Measurements from ENCODE around the gene BAIAP2L2.

DNA sequence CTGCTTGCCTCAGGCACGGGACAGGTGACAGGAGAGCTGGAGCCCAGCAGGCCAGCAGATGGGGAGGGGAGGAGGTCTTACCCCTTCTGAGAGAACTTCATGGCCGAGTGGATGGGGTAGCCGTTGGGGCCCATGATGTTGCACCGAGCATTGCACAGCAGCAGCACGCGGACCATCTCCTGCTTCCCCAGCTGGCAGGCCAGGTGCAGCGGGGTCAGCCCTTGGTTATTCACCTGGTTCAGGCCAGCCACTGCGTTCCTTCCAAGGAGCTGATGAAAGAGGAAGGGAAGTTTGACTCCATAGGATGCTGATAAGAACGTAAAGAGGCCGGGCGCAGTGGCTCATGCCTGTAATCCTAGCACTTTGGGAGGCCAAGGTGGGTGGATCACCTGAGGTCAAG is 29.4 kb upstream of the BAIAP2L2 start:
- no peak for TF ChIP-seq EZH2 (IDR thresholded peaks at IDR 0.05; ENCODE audit: borderline replicate concordance, low read length)
- TF ChIP-seq, protein P1, sequence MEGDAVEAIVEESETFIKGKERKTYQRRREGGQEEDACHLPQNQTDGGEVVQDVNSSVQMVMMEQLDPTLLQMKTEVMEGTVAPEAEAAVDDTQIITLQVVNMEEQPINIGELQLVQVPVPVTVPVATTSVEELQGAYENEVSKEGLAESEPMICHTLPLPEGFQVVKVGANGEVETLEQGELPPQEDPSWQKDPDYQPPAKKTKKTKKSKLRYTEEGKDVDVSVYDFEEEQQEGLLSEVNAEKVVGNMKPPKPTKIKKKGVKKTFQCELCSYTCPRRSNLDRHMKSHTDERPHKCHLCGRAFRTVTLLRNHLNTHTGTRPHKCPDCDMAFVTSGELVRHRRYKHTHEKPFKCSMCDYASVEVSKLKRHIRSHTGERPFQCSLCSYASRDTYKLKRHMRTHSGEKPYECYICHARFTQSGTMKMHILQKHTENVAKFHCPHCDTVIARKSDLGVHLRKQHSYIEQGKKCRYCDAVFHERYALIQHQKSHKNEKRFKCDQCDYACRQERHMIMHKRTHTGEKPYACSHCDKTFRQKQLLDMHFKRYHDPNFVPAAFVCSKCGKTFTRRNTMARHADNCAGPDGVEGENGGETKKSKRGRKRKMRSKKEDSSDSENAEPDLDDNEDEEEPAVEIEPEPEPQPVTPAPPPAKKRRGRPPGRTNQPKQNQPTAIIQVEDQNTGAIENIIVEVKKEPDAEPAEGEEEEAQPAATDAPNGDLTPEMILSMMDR (conservative IDR thresholded peaks at IDR 0.05 in 1 of 2, IDR thresholded peaks at IDR 0.05 in 1 of 2; ENCODE audit: extremely low read depth in 1 of 2, insufficient read depth in 1 of 2, low read depth in 1 of 2, low read length in 2 of 2), result no peak
